Measurements from ENCODE around the gene ACACB. TPM values are rescaled to one million over a fixed set of nuclear protein-coding genes. Genes with fewer than 3 reads are reported as not detected.

Gene ACACB
- total RNA-seq, 1 donor from 2014 or later: 5.9 TPM

DNA sequence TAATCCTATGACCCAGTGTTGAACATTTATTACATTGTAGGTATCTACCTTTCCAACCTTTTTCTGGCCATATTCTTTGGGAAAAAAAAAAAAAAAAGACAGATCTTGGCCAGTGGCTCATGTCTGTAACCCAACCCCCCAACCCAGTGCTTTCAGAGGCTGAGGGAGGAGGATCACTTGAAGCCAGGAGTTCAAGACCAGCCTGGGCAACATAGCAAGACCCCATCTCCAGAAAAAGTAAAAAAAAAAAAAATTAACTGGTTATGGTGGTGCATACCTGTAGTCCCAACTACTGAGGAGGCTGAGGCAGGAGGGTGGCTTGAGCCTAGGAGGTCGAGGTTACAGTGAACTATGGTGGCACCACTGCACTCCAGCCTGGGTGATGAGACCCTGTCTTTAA is 58.1 kb downstream of the ACACB start:
- H3K9me3 Mint-ChIP-seq (ENCODE audit: low read depth): peaks cover 4% of the 10 kb centered on the region
- no peaks in the 10 kb centered on the region for H3K4me1 Mint-ChIP-seq (ENCODE audit: low read depth)
- H3K4me3 Mint-ChIP-seq (ENCODE audit: unreplicated experiment): no peak overlapping the region
- no peak for DNase-seq (ENCODE audit: low spot score)
- no peak for TF ChIP-seq CTCF (IDR thresholded peaks at IDR 0.05)
- H3K27me3 Mint-ChIP-seq (ENCODE audit: low read depth): no peaks in the 10 kb centered on the region
- H3K27ac Mint-ChIP-seq (ENCODE audit: unreplicated experiment): no peak overlapping the region
- H3K36me3 Mint-ChIP-seq (ENCODE audit: low read depth): peaks cover 21% of the 10 kb centered on the region

DNA sequence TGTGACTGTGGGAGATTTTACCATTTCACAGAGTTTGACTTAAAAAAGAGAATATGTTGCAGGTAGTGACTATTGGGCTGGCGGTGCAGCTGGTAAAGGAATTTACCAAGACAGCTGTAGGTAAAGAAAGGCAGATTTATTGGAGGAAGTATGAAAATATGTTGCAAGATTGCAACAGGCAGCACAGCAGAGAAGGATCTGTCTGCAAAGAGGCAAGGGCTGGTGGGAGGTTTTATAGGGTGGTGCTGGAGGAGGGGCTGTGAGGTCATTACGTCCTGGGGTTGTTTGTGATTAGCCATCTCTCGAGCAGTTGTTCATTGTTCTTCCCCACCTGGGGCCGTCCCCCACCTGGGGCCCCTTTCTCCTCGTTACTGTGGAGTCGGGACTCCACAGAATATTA is 62.1 kb downstream of the ACACB start:
- H3K9me3 Mint-ChIP-seq (ENCODE audit: low read depth): peaks cover 4% of the 10 kb centered on the region
- H3K4me1 Mint-ChIP-seq (ENCODE audit: low read depth): no peaks in the 10 kb centered on the region
- TF ChIP-seq CTCF (IDR thresholded peaks at IDR 0.05): no peak
- no peak overlapping the region for H3K4me3 Mint-ChIP-seq (ENCODE audit: unreplicated experiment)
- no peak overlapping the region for H3K27ac Mint-ChIP-seq (ENCODE audit: unreplicated experiment)
- H3K36me3 Mint-ChIP-seq (ENCODE audit: low read depth): peaks cover 18% of the 10 kb centered on the region
- no peaks in the 10 kb centered on the region for H3K27me3 Mint-ChIP-seq (ENCODE audit: low read depth)
- DNase-seq (ENCODE audit: low spot score): no peak

DNA sequence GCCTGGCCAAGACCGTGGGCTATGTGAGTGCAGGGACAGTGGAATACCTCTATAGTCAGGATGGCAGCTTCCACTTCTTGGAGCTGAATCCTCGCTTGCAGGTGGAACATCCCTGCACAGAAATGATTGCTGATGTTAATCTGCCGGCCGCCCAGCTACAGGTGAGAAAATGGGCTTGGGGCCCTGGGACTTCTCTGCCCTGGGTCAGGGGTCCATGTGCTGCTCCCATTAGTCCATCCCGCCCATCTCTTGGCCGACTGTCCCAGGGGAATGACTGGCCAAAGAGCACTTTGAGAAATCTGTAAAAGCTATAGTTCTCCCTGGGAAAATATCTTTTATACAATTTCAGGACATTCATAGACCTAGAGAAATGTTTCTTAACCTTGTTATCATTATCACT is 63.5 kb downstream of the ACACB start:
- Mint-ChIP-seq H3K9me3 (ENCODE audit: low read depth) (peaks cover 4% of the 10 kb centered on the region), H3K36me3 (ENCODE audit: low read depth) (peaks cover 15% of the 10 kb centered on the region), H3K4me1 (ENCODE audit: low read depth) (no peaks in the 10 kb centered on the region), H3K27ac (ENCODE audit: unreplicated experiment) (no peak overlapping the region), H3K4me3 (ENCODE audit: unreplicated experiment) (no peak overlapping the region), H3K27me3 (ENCODE audit: low read depth) (no peaks in the 10 kb centered on the region)
- TF ChIP-seq CTCF (IDR thresholded peaks at IDR 0.05): no peak
- DNase-seq (ENCODE audit: low spot score): no peak

DNA sequence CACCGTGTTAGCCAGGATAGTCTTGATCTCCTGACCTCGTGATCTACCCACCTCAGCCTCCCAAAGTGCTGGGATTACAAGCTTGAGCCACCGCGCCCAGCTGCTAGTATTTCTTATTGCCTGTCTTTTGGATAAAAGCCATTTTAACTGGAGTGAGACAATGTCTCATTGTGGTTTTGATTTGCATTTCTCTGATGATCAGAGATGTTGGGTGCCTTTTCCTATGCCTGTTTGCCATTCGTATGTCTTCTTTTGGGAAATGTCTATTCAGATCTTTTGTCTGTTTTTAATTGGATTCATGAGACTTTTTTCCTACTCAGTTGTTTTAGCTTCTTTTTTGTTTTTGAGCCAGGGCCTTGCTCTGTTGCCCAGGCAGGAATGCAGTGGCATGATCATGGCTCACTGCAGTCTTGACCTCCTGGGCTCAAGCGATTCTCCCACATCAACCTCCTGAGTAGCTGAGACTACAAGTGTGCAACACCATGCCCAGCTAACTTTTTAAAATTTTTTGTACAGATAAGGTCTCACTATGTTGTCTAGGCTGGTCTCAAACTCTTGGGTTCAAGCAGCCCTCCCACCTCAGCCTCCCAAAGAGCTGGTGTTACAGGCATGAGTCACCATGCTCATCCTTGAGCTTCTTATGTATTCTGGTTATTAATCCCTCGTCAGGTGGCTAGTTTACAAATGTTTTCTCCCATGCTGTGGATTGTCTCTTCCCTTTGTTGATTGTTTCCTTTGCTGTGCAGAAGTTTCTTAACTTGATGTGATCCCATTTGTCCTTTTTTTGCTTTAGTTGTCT is 65.9 kb downstream of the ACACB start:
- Mint-ChIP-seq H3K4me3 (ENCODE audit: unreplicated experiment) (no peak overlapping the region), H3K27me3 (ENCODE audit: low read depth) (no peaks in the 10 kb centered on the region), H3K4me1 (ENCODE audit: low read depth) (no peaks in the 10 kb centered on the region), H3K27ac (ENCODE audit: unreplicated experiment) (no peak overlapping the region), H3K9me3 (ENCODE audit: low read depth) (peaks cover 4% of the 10 kb centered on the region), H3K36me3 (ENCODE audit: low read depth) (peaks cover 17% of the 10 kb centered on the region)
- TF ChIP-seq CTCF (IDR thresholded peaks at IDR 0.05): no peak
- no peak for DNase-seq (ENCODE audit: low spot score)

- no peak overlapping the region for H3K4me3 Mint-ChIP-seq (ENCODE audit: unreplicated experiment)
- H3K36me3 Mint-ChIP-seq (ENCODE audit: low read depth): peaks cover 12% of the 10 kb centered on the region
- peaks cover 4% of the 10 kb centered on the region for H3K9me3 Mint-ChIP-seq (ENCODE audit: low read depth)
- no peaks in the 10 kb centered on the region for H3K27me3 Mint-ChIP-seq (ENCODE audit: low read depth)
- no peaks in the 10 kb centered on the region for H3K4me1 Mint-ChIP-seq (ENCODE audit: low read depth)
- H3K27ac Mint-ChIP-seq (ENCODE audit: unreplicated experiment): no peak overlapping the region
- TF ChIP-seq CTCF (IDR thresholded peaks at IDR 0.05): no peak
- DNase-seq (ENCODE audit: low spot score): no peak
Observed at GRCh38 chr12:109185441-109185840, 69.1 kb downstream of the ACACB start.
